Stimulated activated CD4-positive, alpha-beta T cell treated with anti-CD3 and anti-CD28 coated beads, Interleukin-1b, Interleukin-23, amount 100 ng/mL, for 4 hours (primary cell): ENCODE measurements around the gene RAP1B.
"Not testable (repeated sequence)": the region's sequence is repeated elsewhere in the genome, so short reads cannot be mapped to it uniquely, and the experiment has no call there.

Experiments used
- DNase-seq, 2 donors: peaks; one replicate each; pipeline ENCODE4 v3.0.0-alpha.2; 2020; ENCODE audit warnings: low read depth in 2 of 2

Gene RAP1B

DNA sequence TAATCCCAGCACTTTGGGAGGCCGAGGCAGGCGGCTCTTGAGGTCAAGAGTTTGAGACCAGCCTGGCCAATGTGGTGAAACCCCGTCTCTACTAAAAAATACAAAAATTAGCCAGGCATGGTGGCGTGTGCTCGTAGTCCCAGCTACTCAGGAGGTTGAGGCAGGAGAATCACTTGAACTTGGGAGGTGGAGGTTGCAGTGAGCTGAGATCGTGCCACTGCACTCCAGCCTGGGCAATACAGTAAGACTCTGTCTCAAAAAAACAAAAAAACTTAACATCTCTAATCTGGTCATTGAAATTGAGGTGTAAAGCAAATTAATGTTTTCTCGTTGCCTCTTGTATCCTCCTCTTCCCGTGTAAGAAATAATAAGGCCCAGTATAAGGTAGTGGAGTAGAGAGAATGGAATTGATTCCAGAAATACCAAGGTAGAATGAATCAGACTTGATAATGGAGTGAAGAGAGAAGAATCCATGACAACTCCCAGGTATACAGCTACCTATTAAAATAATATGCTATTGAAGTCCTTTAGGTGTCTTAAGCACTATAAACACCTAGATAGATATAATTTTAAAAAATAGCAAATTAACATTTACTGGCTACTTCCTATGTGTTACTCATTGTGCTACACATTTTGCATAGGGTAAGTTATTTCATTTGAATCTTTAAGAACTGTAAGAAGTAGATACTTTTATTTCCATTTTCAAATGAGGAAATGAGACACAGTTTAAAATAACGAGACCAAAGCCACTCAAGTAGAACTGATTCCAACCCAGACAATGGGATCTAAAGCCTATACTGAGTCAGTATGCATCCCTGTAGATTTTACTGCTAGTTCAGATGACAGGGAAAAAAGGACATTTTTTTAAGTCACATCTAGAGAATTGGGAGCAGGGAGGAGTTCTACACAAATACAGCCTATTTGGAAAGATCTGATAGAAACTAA, 23.2 kb downstream of the RAP1B start:
- DNase-seq = no peak

DNA sequence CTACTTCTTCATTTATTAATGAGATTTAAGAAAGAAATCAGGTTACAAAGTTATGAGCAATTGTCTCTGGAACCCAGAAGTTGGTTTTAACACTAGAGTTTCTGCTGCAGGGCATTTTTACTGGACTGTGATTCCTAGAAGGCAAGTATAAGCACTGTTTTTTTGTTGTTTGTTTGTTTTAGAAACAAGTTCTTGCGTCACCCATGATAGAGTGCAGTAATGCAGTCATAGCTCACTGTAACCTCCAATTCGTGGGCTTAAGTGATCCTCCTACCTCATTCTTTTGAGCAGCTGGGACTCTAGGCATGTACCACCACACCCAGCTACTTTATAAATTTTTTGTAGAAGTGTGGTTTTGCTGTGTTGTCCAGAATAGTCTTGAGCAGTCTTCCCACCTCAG, 25.6 kb downstream of the RAP1B start:
- no peak for DNase-seq

- not testable (repeated sequence) for DNase-seq
Observed at GRCh38 chr12:68637439-68637838, 26.7 kb downstream of the RAP1B start.

DNA sequence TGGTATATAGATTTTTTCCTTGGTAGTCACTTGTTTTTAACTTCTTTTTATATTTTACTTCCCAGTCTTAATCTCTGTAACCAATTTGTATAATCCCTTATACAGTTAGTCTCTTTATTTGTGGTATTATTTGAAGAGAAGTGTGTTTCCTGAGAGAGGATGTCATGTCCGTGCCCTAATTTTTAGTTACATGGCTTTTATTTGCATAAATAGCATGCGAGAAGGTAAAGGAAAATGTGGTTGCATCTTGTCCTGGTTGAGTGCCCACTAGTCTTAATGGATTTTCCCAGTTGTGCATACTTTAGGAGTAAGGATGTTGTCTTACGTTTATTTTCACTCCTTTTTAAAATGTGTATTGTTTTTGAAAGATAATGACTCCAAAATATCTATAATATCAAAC, 27.5 kb downstream of the RAP1B start:
- no peak for DNase-seq

DNA sequence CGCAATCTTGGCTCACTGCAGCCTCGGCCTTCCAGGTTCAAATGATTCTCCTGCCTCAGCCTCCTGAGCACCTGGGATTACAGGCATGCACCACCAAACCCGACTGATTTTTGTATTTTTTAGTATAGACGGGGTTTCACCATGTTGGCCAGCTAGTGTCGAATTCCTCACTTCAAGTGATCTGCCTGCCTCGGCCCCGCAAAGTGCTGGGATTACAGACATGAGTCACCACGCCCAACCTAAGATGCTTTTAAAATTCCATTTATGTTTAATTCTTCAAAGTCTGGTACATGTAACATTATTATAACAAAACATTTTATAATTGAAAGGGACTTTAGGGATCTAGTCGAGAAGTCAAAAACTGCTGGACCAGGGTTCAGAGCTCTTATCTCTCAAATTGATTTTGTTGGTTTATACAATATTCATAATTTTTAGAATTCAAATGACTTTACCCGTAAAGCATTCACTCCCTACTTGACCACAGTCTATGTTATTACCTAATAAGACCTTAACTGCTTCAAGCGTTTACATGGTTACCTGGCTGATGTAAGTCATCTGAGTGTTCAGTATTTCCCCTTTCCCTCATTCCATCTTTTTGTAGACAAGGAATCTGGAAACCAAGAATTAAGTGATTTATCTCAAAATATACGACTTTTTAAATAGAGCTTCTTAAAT, 28.2 kb downstream of the RAP1B start:
- no peak for DNase-seq

DNA sequence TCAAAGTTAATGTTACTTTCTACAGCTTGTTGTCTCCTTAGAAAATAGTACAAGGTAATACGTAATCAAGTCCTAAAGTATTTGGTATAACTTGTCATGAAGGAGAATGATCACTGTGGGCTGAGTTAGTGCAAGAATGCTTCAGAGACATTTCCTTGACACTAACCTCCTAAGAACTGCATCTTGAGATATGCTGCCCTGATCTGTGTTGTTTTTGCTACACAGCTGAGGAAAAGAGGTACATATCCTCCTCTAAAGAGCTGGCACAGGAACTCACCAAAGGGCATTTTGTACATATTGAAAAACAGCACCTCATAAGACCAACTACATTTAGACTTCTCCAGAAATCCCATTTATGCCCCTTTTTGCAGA, 28.7 kb downstream of the RAP1B start:
- no peak for DNase-seq

- no peak for DNase-seq
Observed at GRCh38 chr12:68641138-68641537, 30.4 kb downstream of the RAP1B start.

DNA sequence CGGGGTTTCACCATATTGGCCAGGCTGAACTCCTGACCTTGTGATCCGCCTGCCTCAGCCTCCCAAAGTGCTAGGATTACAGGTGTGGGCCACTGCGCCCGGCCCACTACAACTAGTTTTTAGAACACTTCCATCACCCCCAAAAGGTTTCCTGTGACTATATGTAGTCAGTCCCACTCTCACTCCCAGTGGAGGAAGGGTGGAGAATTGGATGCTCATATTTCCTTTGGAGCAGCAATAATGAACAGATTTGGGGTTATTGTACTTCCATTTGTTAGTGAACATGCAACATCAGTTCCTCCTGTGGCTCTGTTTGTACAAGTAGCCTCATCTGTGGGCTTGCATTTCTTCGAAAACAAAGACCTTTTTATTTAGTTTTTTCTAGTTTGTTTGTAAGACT, 35.8 kb downstream of the RAP1B start:
- DNase-seq = no peak

GRCh38 chr12:68647507-68647906, 36.8 kb downstream of the RAP1B start:
- DNase-seq = no peak

- DNase-seq = no peak
Observed at GRCh38 chr12:68648179-68648578, 37.5 kb downstream of the RAP1B start.

- DNase-seq = no peak
Observed at GRCh38 chr12:68665016-68665569, 54.4 kb downstream of the RAP1B start.

- DNase-seq = no peak
Observed at GRCh38 chr12:68667291-68667690, 56.6 kb downstream of the RAP1B start.

- no peak for DNase-seq
Observed at GRCh38 chr12:68667896-68668295, 57.2 kb downstream of the RAP1B start.

DNA sequence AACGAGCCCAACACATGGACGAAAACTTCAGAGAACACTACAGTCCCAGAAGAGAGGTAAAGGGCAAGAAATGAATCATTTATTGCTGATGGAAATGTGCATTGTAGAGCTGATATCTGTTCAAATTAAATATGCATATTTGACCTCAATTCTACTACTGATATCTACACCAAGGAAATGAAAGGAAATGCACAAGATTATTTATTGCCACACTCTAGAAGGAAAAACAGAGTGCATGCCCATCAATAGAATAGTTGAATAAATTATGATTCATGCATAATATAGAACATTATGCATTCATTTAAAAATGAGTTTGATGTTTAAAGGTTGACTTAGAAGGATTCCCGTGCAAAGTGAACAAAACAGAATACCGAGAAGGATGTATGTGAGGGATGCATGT, 60.5 kb downstream of the RAP1B start:
- DNase-seq = no peak

- no peak for DNase-seq
Observed at GRCh38 chr12:68673788-68674187, 63.1 kb downstream of the RAP1B start.

GRCh38 chr12:68674376-68674775, 63.7 kb downstream of the RAP1B start:
- DNase-seq = no peak

GRCh38 chr12:68675101-68675842, 64.6 kb downstream of the RAP1B start:
- peak; percentile 18 to 34 for DNase-seq

- not testable (repeated sequence) for DNase-seq
Observed at GRCh38 chr12:68676854-68677253, 66.2 kb downstream of the RAP1B start.

GRCh38 chr12:68686262-68686594, 75.5 kb downstream of the RAP1B start:
- no peak for DNase-seq

GRCh38 chr12:68686595-68687521, 76.2 kb downstream of the RAP1B start, which contains the start of gene NUP107:
Gene NUP107 (plus strand): TSS chr12:68686978. CDS start chr12:68687066, 88 bp downstream.
- peak; percentile 95 to 96 for DNase-seq

DNA sequence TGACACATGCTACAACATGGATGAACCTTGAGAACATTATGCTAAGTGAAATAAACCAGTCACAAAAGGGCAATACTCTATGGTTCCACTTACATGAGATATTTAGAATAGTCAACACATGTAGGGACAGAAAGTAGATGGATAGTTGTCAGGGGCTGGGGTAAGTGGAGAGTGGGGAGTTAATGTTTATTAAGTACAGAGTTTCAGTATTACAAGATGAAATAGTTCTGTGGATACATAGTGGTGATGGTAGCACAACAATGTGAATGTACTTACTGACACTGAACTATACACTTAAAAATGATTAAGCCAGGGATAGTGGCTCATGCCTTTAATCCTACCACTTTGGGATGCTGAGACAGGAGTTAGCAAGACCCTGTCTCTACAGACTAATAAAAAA, 84.8 kb downstream of the RAP1B start:
- DNase-seq = no peak
